Epithelial cell of proximal tubule (primary cell): ENCODE results near the gene SCP2D1. TPM values are rescaled to one million over a fixed set of nuclear protein-coding genes. Genes with fewer than 3 reads are reported as not detected.

Source experiments
- DNase-seq: peaks from one replicate; pipeline ENCODE4 v3.0.0-alpha.2; 2011; ENCODE audit warnings: low read depth
- H3K4me3 ChIP-seq: 2 replicates; pipeline ENCODE4 v1.5.1; 2011; ENCODE audit warnings: low read depth, mild to moderate bottlenecking, low read length
- CTCF ChIP-seq: conservative IDR thresholded peaks from 2 replicates; pipeline ENCODE4 v1.5.1; 2012; ENCODE audit warnings: low read depth, mild to moderate bottlenecking, low read length
- total RNA-seq: library from RNA; depleted of rRNA; stranded (reverse); fragments of >200 nt; gene quantifications from 2 replicates; pipeline ENCODE4 v1.2.3, GENCODE V29; 2015

Gene SCP2D1
- total RNA-seq, 1 donor from 2014 or later = not detected

GRCh38 chr20:18849131-18849530, 35.5 kb downstream of the SCP2D1 start:
- no peak overlapping the region for H3K4me3 ChIP-seq
- no peak for DNase-seq
- no peak for TF ChIP-seq CTCF

- TF ChIP-seq CTCF = no peak
- no peak overlapping the region for H3K4me3 ChIP-seq
- DNase-seq = no peak
Observed at GRCh38 chr20:18851629-18852028, 38.0 kb downstream of the SCP2D1 start.

- TF ChIP-seq CTCF = no peak
- DNase-seq = no peak
Observed at GRCh38 chr20:18852318-18852717, 38.7 kb downstream of the SCP2D1 start.

GRCh38 chr20:18853216-18853615, 39.6 kb downstream of the SCP2D1 start:
- H3K4me3 ChIP-seq = no peak overlapping the region
- DNase-seq = no peak
- no peak for TF ChIP-seq CTCF

More at GRCh38 chr20:18852318-18852717, 38.7 kb downstream of the SCP2D1 start:
- H3K4me3 ChIP-seq = no peak overlapping the region

GRCh38 chr20:18853946-18854646, 40.5 kb downstream of the SCP2D1 start:
- no peak for DNase-seq
- no peak overlapping the region for H3K4me3 ChIP-seq
- no peak for TF ChIP-seq CTCF

- TF ChIP-seq CTCF = no peak
- no peak overlapping the region for H3K4me3 ChIP-seq
- no peak for DNase-seq
Observed at GRCh38 chr20:18855882-18856281, 42.3 kb downstream of the SCP2D1 start.

GRCh38 chr20:18856873-18857272, 43.3 kb downstream of the SCP2D1 start:
- H3K4me3 ChIP-seq = no peak overlapping the region
- no peak for DNase-seq
- no peak for TF ChIP-seq CTCF
